GM23248 (cell line): Measurements from ENCODE around the gene ASB3. TPM values are rescaled to one million over a fixed set of nuclear protein-coding genes. Genes with fewer than 3 reads are reported as not detected.

Experiments
- DNase-seq: peaks from one replicate; pipeline ENCODE4 v3.0.0-alpha.2; 2015
- H2AFZ ChIP-seq: fragments of 200-600 bp; sonication (generic); 2 replicates; pipeline ENCODE4 v1.6.1; 2016; ENCODE audit warnings: antibody characterized with exemption
- H3F3A ChIP-seq: fragments of 200-600 bp; sonication (generic); 2 replicates; pipeline ENCODE4 v1.6.1; 2016; ENCODE audit warnings: mild to moderate bottlenecking, antibody characterized with exemption, mixed run types; ENCODE audit not compliant: insufficient read depth
- H3K27ac ChIP-seq: fragments of 200-600 bp; sonication (generic); 2 replicates; pipeline ENCODE4 v1.5.1; 2016; ENCODE audit warnings: mild to moderate bottlenecking
- H3K27me3 ChIP-seq: fragments of 200-600 bp; sonication (generic); replicated peaks from 2 replicates; pipeline ENCODE4 v1.6.1; 2016; ENCODE audit warnings: mild to moderate bottlenecking; ENCODE audit not compliant: insufficient read depth
- H3K36me3 ChIP-seq: fragments of 200-600 bp; sonication (generic); 2 replicates; pipeline ENCODE4 v1.6.1; 2016; ENCODE audit warnings: low read depth, mild to moderate bottlenecking
- H3K4me1 ChIP-seq: fragments of 200-600 bp; sonication (generic); 2 replicates; pipeline ENCODE4 v1.6.1; 2016; ENCODE audit warnings: mild to moderate bottlenecking; ENCODE audit not compliant: insufficient read depth
- H3K4me2 ChIP-seq: fragments of 200-600 bp; sonication (generic); one replicate; pipeline ENCODE4 v1.6.1; 2016; ENCODE audit warnings: mild to moderate bottlenecking; ENCODE audit not compliant: unreplicated experiment
- H3K4me3 ChIP-seq: fragments of 200-600 bp; sonication (generic); 2 replicates; pipeline ENCODE4 v1.5.1; 2016; ENCODE audit warnings: mild to moderate bottlenecking
- H3K79me2 ChIP-seq: fragments of 200-600 bp; sonication (generic); 2 replicates; pipeline ENCODE4 v1.6.1; 2016; ENCODE audit warnings: mild to moderate bottlenecking; ENCODE audit not compliant: insufficient read depth
- H3K9ac ChIP-seq: fragments of 200-600 bp; sonication (generic); 2 replicates; pipeline ENCODE4 v1.6.1; 2016; ENCODE audit warnings: mild to moderate bottlenecking
- H3K9me2 ChIP-seq: fragments of 200-600 bp; sonication (generic); 2 replicates; pipeline ENCODE4 v1.6.1; 2016; ENCODE audit warnings: mixed run types, mild to moderate bottlenecking, moderate library complexity; ENCODE audit not compliant: insufficient read depth
- H3K9me3 ChIP-seq: fragments of 200-600 bp; sonication (generic); one replicate; pipeline ENCODE4 v1.6.1; 2017; ENCODE audit warnings: low read depth
- H4K20me1 ChIP-seq: fragments of 200-600 bp; sonication (generic); 2 replicates; pipeline ENCODE4 v1.6.0; 2016; ENCODE audit not compliant: insufficient read depth
- EZH2 ChIP-seq: fragments of 200-600 bp; sonication (generic); IDR thresholded peaks from 2 replicates; pipeline ENCODE4 v1.6.1; 2018; ENCODE audit warnings: antibody characterized with exemption, mild to moderate bottlenecking; ENCODE audit not compliant: insufficient read depth, poor library complexity, severe bottlenecking
- EZH2phosphoT487 ChIP-seq: fragments of 200-600 bp; sonication (generic); IDR thresholded peaks from 2 replicates; pipeline ENCODE4 v1.6.1; 2018; ENCODE audit warnings: antibody characterized with exemption, moderate library complexity, mild to moderate bottlenecking, low read depth; ENCODE audit not compliant: insufficient read depth
- WGBS, 2 experiments: methylation state at CpG; one replicate each; pipeline ENCODE4 v1.1.6; 2015 to 2017; ENCODE audit warnings: low lambda C conversion rate in 2 of 2, low coverage in 1 of 2; ENCODE audit errors: missing lambda C conversion rate in 2 of 2; 5-methylcytosine and 5-hydroxymethylcytosine counted together
- in situ Hi-C: fragments of 300-500 bp; cut with MboI; formaldehyde crosslinking; loops from 2 replicates; pipeline ENCODE4 v1.15.0; 2020
- polyA plus RNA-seq: library from polyadenylated mRNA; unstranded; fragments of >200 nt; fragmentation: Nextera tagmentation; extraction: Ambion mirVana; gene quantifications from 2 replicates; pipeline ENCODE4 v1.2.1, GENCODE V29; 2016
- total RNA-seq: library from RNA; depleted of rRNA; stranded (reverse); fragments of >200 nt; shearing (Covaris generic); gene quantifications from 2 replicates; pipeline ENCODE4 v1.2.3, GENCODE V29; 2014

The ASB3 gene
- total and polyA plus RNA-seq, 2 experiments from 2014 or later: 19.9 to 23.0 TPM

DNA sequence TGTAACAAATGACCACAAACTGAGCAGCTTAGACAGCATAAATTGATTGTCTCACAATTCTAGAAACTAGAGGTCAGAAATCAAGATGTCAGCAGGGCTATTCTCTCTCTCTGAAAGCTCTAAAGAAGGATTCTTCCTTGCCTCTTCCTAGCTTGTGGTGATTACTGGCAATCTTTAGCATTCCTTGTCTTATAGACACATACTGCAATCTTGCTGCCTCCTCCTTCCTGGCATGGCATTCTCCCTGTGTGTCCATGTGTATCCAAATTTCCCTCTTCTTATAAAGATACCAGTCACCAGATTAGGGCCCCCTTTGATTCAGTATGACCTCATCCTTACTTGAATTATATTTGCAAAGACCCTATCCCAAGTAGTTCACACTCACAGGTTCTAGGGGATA is 2.3 kb downstream of the ASB3 start:
- H3K4me1 ChIP-seq: peaks cover 32% of the 10 kb centered on the region
- no peaks in the 10 kb centered on the region for H3K9me2 ChIP-seq
- H3K4me2 ChIP-seq: peak overlapping the region; percentile 86
- peak overlapping the region; percentile 90 for H3K9ac ChIP-seq
- H4K20me1 ChIP-seq: no peaks in the 10 kb centered on the region
- peaks cover 99% of the 10 kb centered on the region for H3K79me2 ChIP-seq
- H3K27me3 ChIP-seq: no peaks in the 10 kb centered on the region
- TF ChIP-seq EZH2phosphoT487: no peak
- no peak for TF ChIP-seq EZH2
- peak overlapping the region; percentile 95 for H3K4me3 ChIP-seq
- H3K36me3 ChIP-seq: no peaks in the 10 kb centered on the region
- H3F3A ChIP-seq: peaks cover 26% of the 10 kb centered on the region
- H3K27ac ChIP-seq: peak overlapping the region; percentile 81
- no peaks in the 10 kb centered on the region for H3K9me3 ChIP-seq
- peak; percentile 62 for DNase-seq
- in situ Hi-C loops: no loop called here
- peak overlapping the region; percentile 42 for H2AFZ ChIP-seq

DNA sequence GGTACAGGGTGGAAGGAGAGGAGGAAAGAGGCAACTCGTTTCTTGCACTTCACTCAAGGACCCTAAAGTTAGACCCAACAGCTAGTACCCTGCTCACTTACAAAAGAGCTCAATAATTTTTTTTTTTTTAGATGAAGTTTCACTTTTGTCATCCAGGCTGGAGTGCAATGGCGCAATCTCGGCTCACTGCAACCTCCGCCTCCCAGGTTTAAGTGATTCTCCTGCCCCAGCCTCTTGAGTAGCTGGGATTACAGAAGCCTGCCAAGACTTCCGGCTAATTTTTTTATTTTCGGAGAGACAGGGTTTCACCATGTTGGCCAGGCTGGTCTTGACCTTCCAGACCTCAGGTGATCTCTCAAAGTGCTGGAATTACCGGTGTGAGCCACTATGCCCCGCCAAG is 4.1 kb downstream of the ASB3 start:
- no peak overlapping the region for H3K4me3 ChIP-seq
- H3K4me2 ChIP-seq: no peak overlapping the region
- no peaks in the 10 kb centered on the region for H3K36me3 ChIP-seq
- in situ Hi-C loops: no loop called here
- no peak overlapping the region for H3K27ac ChIP-seq
- H3F3A ChIP-seq: peaks cover 23% of the 10 kb centered on the region
- no peak overlapping the region for H3K9ac ChIP-seq
- H2AFZ ChIP-seq: no peak overlapping the region
- H4K20me1 ChIP-seq: no peaks in the 10 kb centered on the region
- no peaks in the 10 kb centered on the region for H3K27me3 ChIP-seq
- no peak for TF ChIP-seq EZH2phosphoT487
- no peak for TF ChIP-seq EZH2
- no peaks in the 10 kb centered on the region for H3K9me3 ChIP-seq
- no peaks in the 10 kb centered on the region for H3K9me2 ChIP-seq
- H3K79me2 ChIP-seq: peaks cover 99% of the 10 kb centered on the region
- H3K4me1 ChIP-seq: peaks cover 22% of the 10 kb centered on the region
- DNase-seq: no peak
- 81 to 82% methylated on average over 8 of the region's 8 CpGs for WGBS, 2 experiments

- peaks cover 16% of the 10 kb centered on the region for H3K4me1 ChIP-seq
- H3K4me3 ChIP-seq: no peak overlapping the region
- H3K27ac ChIP-seq: no peak overlapping the region
- H3K9me2 ChIP-seq: no peaks in the 10 kb centered on the region
- 0 out of 2 replicates have a peak, but pooled peaks cover 12% of the 10 kb centered on the region for H3F3A ChIP-seq
- H3K9me3 ChIP-seq: no peaks in the 10 kb centered on the region
- TF ChIP-seq EZH2 (no peak), EZH2phosphoT487 (no peak)
- no peak overlapping the region for H2AFZ ChIP-seq
- H3K9ac ChIP-seq: no peak overlapping the region
- WGBS, 2 experiments: 97 to 99% methylated on average over 4 of the region's 4 CpGs
- in situ Hi-C loops: no loop called here
- H3K27me3 ChIP-seq: no peaks in the 10 kb centered on the region
- no peak for DNase-seq
- H3K36me3 ChIP-seq: no peaks in the 10 kb centered on the region
- H4K20me1 ChIP-seq: no peaks in the 10 kb centered on the region
- H3K4me2 ChIP-seq: no peak overlapping the region
- H3K79me2 ChIP-seq: peaks cover 99% of the 10 kb centered on the region
Measured at GRCh38 chr2:53780056-53780455, 6.7 kb downstream of the ASB3 start.

DNA sequence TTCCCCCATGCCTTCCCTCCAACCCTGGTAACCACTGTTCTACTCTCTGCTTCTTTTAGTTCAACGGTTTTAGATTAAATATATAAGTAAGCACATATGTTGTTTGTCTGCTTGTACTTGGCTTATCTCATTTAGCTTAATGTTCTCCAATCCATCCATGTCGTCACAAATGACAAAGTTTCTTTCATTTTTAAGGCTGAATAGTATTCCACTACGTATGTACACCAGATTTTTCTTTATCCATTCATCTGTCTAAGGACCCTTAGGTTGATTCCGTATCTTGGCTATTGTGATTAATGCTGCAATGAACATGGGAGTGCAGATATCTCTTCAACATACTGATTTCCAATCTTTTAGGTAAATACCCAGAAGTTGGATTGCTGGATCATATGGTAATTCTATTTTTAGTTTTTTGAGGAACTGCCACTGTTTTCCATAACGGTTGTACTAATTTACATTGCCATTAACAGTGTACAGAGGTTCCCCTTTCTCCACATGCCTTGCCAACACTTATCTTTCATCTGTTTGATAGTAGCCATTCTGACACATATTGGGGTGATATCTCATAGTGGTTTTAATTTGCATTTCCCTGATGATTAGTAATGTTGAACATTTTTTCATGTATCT is 8.1 kb downstream of the ASB3 start:
- Histone ChIP-seq H3K9me3 (no peaks in the 10 kb centered on the region), H3K36me3 (no peaks in the 10 kb centered on the region), H3K9me2 (no peaks in the 10 kb centered on the region), H3K79me2 (peaks cover 99% of the 10 kb centered on the region), H3K9ac (no peak overlapping the region), H4K20me1 (no peaks in the 10 kb centered on the region), H3K4me1 (0 out of 2 replicates have a peak, but pooled peaks cover 2% of the 10 kb centered on the region), H3K27me3 (no peaks in the 10 kb centered on the region), H3F3A (0 out of 2 replicates have a peak, but pooled peaks cover 3% of the 10 kb centered on the region), H3K4me2 (no peak overlapping the region), H2AFZ (no peak overlapping the region), H3K4me3 (no peak overlapping the region), H3K27ac (no peak overlapping the region)
- no peak for DNase-seq
- WGBS, 2 experiments: 84 to 88% methylated on average over 5 of the region's 5 CpGs
- no peak for TF ChIP-seq EZH2phosphoT487
- no peak for TF ChIP-seq EZH2
- in situ Hi-C loops: no loop called here

DNA sequence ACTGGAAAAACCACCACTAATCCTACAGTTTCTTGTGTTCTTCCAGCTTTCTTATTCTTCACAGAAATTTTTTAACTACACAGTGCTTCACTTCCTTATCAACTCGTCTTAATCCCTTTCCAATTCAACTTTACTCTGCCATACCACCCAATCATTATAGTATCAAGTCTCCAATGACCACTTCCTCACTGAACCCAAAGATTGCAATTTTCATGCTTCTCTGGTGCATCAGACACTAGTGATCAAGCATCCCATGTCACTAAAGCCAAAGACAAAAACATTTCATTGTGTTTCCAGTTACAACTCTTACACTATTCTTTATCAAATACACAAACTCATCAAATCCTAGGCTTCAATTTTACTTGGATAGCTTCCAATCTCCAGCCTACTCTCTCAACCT is 9.6 kb downstream of the ASB3 start:
- TF ChIP-seq EZH2 (no peak), EZH2phosphoT487 (no peak)
- no peaks in the 10 kb centered on the region for H3K9me2 ChIP-seq
- H3K9ac ChIP-seq: no peak overlapping the region
- H3K27ac ChIP-seq: no peak overlapping the region
- H3K79me2 ChIP-seq: peaks cover 98% of the 10 kb centered on the region
- no peak overlapping the region for H3K4me3 ChIP-seq
- no peaks in the 10 kb centered on the region for H3K36me3 ChIP-seq
- WGBS, 2 experiments: 47 to 63% methylated on average over 1 of the region's 1 CpG
- in situ Hi-C loops: no loop called here
- no peak overlapping the region for H2AFZ ChIP-seq
- H3K4me1 ChIP-seq: no peaks in the 10 kb centered on the region
- no peaks in the 10 kb centered on the region for H4K20me1 ChIP-seq
- no peaks in the 10 kb centered on the region for H3K27me3 ChIP-seq
- H3K9me3 ChIP-seq: no peaks in the 10 kb centered on the region
- H3F3A ChIP-seq: 0 out of 2 replicates have a peak, but pooled peaks cover 3% of the 10 kb centered on the region
- DNase-seq: no peak
- H3K4me2 ChIP-seq: no peak overlapping the region
